ENCODE data around the gene SLC7A14. TPM values are rescaled to one million over a fixed set of nuclear protein-coding genes. Genes with fewer than 3 reads are reported as not detected.
A peak's percentile ranks its signal among the peaks of the same experiment; 100 is the strongest.

The SLC7A14 gene
- total and polyA plus RNA-seq, 2 of the 13 experiments (the other 11 are each of a cell fraction or from before 2014, with no cell fraction given): not detected

DNA sequence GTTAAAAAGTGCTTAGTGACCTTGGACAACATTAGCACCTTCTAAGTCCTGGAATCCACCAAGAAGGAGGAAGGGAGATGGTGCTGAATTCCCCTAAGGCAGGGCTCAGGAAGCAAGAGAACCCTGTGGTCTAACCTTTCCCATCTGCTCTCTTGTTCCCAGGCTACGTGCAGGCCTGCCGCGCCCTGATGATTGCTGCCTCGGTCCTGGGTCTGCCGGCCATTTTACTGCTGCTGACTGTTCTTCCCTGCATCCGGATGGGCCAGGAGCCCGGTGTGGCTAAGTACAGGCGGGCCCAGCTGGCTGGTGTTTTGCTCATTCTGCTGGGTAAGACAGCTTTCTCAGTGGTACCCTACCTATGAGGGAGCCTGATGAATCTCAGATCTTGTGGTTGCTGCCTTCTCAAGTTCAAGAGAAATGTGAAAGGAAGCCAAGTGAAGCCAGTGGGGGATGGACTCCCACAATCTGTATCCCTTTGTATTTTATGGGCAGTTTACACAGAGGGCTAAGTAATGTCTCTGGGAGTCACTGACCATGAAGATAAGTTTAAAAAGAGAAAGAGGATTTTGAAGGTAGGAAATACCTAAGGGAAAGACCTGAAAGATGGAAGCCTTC is 162.8 kb downstream of the SLC7A14 start (continued):
- TF ChIP-seq KLF6 (CRISPR knock-in tag; IDR thresholded peaks at IDR 0.05): no peak

DNA sequence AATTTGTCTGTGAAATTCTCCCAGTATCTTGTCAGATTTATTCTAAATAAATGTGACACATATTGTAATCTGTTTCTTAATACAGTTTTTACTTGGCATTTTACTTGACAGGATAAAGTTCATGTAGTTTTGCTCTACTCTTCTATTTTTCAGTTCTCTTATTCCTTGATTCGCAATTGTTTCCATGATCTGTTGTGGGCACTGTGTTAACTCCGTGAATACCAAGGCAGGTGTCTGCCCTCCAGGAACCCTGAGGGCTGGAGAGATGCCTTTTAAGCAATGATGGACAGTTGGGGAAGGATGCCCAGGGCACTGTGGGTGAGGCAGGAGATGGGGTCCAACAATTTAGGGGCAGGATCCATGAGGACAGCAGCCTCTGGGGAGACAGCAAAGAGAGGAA is 164.1 kb downstream of the SLC7A14 start:
- in situ Hi-C loops (cut with HindIII; ENCODE audit: extremely low pct_ligation_motif_present, low pct_unique_long_range_greater_than_20kb): loop anchor here (5.0 to 10.0 kb wide), 2 partner anchors 76 to 393 kb away; no protein-coding TSS in a partner anchor
- no peaks in the 10 kb centered on the region for H3K9me3 ChIP-seq (ENCODE audit: low read length)
- POLR2A ChIA-PET: no interaction called here

More for the DNA sequence above, 164.1 kb downstream of the SLC7A14 start:
- H3K27me3 ChIP-seq (ENCODE audit: control insufficient read depth in 1 of 2, insufficient read depth in 2 of 2, low read length in 2 of 2): no peaks in the 10 kb centered on the region
- WGBS (ENCODE audit: low lambda C conversion rate): 77% methylated on average over 2 of the region's 2 CpGs
- H3K4me2 ChIP-seq (ENCODE audit: low read depth, low read length): peak overlapping the region; percentile 94
- H3K4me1 ChIP-seq (ENCODE audit: insufficient read depth, low read length): peaks cover 72% of the 10 kb centered on the region
- H4K20me1 ChIP-seq (ENCODE audit: insufficient read depth, low read length): no peaks in the 10 kb centered on the region
- no peaks in the 10 kb centered on the region for H3K79me2 ChIP-seq (ENCODE audit: insufficient read depth, low read length)
- no TSS peak for BruUV-seq (replicated peaks)
- no peak overlapping the region for H2AFZ ChIP-seq (ENCODE audit: low read length)
- peak overlapping the region; percentile 58 for H3K9ac ChIP-seq (ENCODE audit: insufficient read depth, low read depth, low read length)
- no peaks in the 10 kb centered on the region for H3K36me3 ChIP-seq (replicated peaks in 1 of 2; ENCODE audit: control insufficient read depth in 1 of 2, insufficient read depth in 2 of 2, low read length in 2 of 2)
- ATAC-seq (no peak), DNase-seq (ENCODE audit: low spot score) (no peak), FAIRE-seq (no peak)
- CTCF ChIA-PET (ENCODE audit: low intra/inter-chr PET ratio, low total read pairs): no interaction called here
- H3K27ac ChIP-seq (ENCODE audit: extremely low read length, insufficient read depth, low read length): no peak overlapping the region
- H3K4me3 ChIP-seq (replicated peaks in 1 of 3; ENCODE audit: insufficient read depth in 1 of 3, low read depth in 2 of 3, low read length in 3 of 3): no peak overlapping the region
- peak; percentile 79 for TF ChIP-seq ZNF652 (CRISPR knock-in tag; IDR thresholded peaks at IDR 0.05; ENCODE audit: borderline replicate concordance, low read depth)
- TF ChIP-seq, protein P1, sequence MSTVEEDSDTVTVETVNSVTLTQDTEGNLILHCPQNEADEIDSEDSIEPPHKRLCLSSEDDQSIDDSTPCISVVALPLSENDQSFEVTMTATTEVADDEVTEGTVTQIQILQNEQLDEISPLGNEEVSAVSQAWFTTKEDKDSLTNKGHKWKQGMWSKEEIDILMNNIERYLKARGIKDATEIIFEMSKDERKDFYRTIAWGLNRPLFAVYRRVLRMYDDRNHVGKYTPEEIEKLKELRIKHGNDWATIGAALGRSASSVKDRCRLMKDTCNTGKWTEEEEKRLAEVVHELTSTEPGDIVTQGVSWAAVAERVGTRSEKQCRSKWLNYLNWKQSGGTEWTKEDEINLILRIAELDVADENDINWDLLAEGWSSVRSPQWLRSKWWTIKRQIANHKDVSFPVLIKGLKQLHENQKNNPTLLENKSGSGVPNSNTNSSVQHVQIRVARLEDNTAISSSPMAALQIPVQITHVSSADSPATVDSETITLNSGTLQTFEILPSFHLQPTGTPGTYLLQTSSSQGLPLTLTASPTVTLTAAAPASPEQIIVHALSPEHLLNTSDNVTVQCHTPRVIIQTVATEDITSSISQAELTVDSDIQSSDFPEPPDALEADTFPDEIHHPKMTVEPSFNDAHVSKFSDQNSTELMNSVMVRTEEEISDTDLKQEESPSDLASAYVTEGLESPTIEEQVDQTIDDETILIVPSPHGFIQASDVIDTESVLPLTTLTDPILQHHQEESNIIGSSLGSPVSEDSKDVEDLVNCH (CRISPR knock-in tag; IDR thresholded peaks at IDR 0.05): no peak
- intact Hi-C loops (cut with micrococcal nuclease; ENCODE audit: unreplicated experiment): no loop called here
